ENCODE data around the gene TRMT10C.
A peak's percentile ranks its signal among the peaks of the same experiment; 100 is the strongest.
"Not testable (repeated sequence)": the region's sequence is repeated elsewhere in the genome, so short reads cannot be mapped to it uniquely, and the experiment has no call there.

Gene TRMT10C

DNA sequence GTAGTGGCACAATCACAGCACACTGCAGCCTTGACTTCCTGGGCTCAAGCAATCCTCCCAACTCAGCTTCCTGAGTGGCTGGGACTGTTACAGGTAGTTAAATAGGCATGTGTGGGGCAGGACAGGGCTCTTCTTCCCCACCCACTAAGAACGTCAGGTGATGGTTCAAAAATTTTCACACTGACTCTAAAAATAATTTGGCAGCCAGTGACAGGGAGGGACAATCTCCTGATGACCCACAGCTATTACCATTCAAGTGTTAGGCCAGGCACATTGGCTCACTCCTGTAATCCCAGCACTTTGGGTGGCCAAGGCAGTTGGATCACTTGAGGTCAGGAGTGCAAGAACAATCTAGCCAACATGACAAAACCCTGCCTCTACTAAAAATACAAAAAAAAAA lies 12.2 kb upstream of the TRMT10C start:
- DNase-seq: no peak

DNA sequence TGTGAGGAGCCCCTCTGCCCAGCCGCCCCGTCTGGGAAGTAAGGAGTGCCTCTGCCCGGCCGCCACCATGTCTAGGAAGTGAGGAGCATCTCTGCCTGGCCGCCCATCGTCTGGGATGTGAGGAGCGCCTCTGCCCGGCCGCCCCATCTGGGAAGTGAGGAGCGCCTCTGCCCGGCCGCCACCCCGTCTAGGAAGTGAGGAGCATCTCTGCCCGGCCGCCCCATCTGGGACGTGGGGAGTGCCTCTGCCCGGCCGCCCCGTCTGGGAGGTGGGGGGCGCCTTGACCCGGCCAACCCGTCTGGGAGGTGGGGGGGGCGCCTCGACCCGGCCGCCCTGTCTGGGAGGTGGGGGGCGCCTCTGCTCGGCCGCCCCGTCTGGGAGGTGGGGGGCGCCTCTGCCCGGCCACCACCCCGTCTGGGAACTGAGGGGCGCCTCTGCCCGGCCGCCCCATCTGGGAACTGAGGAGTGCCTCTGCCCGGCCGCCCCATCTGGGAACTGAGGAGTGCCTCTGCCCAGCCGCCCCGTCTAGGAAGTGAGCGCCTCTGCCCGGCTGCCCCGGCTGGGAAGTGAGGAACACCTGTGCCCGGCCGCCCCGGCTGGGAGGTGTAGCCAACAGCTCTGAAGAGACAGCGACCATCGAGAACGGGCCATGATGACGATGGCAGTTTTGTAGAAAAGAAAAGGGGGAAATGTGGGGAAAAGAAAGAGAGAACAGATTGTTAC lies 10.1 kb upstream of the TRMT10C start:
- DNase-seq: not testable (repeated sequence)

- not testable (repeated sequence) for DNase-seq
These were observed 8.3 kb upstream of the TRMT10C start for GRCh38 chr3:101553381-101553780.

GRCh38 chr3:101556064-101556463 lies 5.6 kb upstream of the TRMT10C start:
- no peak for DNase-seq

DNA sequence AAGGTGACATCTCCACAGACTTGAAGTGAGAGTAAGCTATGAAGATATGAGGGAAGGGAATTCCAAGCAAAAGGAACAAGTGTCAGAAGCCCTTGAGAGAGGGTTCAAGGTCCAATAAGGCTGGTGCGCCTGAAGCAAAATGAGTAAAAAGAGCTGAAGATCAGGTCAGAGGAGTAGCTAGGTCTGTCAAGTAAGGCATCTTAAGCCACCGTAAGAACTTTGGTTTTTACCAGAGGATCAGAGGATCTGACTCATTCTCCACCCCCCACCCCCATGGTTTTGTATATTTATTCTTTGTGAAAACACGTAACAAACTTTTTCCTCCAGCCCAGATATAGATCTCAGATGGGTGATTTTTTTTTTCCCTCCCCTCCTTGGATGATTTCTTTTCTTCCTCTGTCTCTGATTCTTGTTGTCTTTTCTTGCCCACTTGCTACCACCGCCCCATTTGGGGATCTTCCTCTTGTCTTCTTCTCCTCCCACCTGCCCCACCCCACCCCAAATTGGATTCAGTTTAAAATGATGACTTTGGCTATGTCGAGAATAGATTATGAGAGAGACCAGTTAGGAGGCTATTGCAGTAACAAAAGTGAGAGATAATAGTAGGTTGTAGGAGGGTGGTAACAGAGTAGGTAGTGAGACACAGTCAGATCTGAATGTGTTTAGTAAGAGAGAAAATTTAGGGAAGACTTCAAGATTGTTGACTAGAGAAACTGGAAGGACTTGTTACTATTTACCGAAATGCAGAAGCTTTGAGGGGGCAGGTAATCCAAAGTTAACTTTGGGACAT lies 6.1 kb downstream of the TRMT10C start:
- DNase-seq: no peak

DNA sequence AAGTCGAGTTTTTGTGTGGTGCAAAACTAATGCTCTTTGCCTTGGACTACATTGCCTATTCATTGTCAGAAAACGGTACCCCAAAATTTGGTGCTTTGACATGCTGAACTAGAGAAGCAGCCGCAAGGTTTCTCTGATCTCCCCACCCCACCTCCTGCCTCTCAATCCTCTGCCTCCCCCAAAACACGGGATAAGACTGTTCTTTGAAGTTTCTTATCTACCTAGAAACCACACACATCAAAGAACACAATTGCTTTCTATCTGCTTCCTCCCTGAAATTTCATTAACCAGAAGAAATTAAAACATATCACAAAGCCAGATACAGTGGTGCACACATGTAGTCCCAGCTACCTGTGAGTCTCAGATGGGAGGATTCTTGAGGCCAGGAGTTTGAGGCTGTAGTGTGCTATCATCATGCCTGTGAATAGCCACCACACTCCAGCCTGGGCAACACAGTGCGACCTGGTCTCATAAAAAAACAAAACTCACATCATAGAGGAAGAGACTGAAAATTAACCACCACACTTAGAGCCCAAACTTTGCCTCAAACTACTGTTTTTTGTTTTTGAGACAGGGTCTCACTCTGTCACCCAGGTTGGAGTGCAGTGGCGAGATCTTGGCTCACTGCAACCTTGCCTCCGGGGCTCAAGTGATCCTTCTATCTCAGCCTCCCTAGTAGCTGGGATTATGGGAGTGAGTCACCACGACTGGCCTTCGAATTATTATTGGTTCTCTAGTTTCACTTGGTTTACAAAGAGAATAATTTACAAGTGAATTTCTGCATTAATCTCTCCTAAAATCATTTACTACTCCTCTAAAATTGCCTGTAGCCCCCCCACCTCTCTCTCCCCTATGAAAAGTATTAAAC lies 9.6 kb downstream of the TRMT10C start:
- no peak for DNase-seq

- peak; percentile 97 for DNase-seq
These were observed 12.1 kb downstream of the TRMT10C start, which contains the start of gene PCNP for GRCh38 chr3:101573449-101574387. Gene PCNP, plus strand, starts transcription at chr3:101574180. Its CDS starts 36 bp downstream, at chr3:101574216.

DNA sequence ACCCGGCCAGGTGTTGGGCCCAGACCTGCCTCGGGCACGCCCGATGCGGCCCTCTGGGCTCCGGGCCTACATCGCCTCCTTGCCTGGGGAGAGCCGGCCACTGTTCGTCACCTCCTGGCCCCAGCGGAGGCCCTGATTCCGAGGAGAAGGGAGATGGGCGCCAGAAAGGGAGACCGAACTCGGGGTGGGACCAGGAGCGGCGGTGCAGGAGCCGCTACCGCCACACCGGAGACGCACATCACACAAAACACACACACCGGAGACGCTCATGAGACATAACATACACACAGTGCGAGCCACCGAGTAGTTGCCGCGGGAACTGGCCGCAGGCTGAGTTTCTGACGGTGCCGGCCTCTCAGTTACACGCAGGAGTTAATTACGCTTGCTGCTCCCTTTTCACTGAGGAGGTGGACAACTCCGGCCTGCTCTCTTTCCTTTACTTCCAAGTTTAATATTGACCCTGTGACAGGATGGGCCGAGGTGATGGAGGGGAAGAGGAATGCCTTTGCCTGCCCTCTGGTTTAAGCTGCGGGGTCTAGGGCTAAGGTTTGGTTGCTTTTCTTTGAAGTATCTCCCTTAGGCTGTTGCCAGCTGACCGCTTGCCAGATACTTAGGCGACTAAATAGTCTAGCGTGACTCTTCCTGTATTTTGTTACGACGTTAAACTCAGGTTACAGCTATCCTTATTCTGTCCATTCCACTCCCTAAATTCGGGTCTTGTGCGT lies 12.9 kb downstream of the TRMT10C start:
- DNase-seq: peak; percentile 58

DNA sequence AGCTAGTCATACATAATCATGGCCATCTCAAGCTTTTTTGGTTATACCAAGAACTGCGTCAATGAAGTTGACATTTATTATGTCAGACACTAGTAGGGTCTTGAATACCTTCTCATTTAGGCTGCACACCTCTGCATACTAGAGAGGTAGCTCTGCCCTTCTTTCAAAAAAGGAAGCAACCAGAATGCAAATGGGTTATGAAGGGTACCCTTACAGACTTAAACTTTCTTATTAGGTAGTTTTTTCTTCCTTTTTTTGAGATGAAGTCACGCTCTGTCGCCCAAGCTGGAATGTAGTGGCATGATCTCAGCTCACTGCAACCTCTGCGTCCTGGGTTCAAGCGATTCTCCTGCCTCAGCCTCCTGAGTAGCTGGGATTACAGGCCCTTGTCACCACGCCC lies 15.6 kb downstream of the TRMT10C start:
- no peak for DNase-seq

DNA sequence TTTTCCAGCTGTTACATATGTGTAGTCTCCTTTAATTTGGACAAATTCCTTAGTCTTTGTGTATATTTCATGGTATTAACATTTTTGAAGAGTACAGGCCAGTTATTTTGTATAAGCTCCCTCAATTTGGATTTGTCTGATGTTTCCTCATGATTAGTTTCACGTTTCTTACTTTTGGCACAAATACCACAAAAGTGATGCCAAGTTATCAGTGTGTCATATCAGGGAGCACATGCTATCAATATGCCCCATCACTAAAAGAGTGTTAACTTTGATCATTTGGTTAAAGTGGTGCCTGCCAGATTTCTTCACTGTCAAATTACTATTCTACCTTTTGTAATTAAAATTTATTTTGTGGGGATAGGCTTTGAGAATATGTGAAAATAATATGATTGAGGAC lies 26.9 kb downstream of the TRMT10C start:
- no peak for DNase-seq

GRCh38 chr3:101591071-101591470 lies 29.4 kb downstream of the TRMT10C start:
- DNase-seq: no peak

DNA sequence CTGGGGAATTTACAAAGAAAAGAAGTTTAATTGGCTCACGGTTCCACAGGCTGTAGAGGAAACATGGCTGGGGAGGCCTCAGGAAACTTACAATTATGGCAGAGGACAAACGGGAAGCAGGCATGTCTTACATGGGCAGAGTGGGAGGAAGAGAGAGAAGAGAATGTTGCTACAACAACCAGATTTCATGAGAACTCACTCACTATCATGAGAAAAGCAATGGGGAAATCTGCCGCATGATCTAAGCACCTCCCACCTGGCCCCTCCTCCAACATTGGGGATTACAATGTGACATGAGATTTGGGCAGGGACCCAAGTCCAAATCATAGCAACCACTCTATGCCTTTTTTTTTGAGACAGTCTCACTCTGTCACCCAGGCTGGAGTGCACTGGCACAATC lies 41.1 kb downstream of the TRMT10C start:
- DNase-seq: no peak

- no peak for DNase-seq
These were observed 41.5 kb downstream of the TRMT10C start for GRCh38 chr3:101603184-101603583.

DNA sequence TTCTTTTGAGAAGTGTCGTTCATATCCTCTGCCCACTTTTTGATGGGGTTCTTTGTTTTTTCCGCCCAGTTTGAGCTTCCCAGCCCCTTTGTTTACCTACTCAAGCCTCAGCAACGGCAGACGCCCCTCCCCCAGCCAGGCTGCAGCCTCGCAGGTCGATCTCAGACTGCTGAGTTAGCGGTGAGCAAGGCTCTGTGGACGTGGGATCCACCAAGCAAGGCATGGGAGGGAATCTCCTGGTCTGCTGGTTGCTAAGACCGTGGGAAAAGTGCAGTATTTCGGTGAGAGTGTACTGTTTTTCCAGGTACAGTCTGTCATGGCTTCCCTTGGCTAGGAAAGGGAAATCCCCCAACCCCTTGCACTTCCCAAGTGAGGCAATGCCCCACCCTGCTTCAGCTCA lies 43.7 kb downstream of the TRMT10C start:
- DNase-seq: not testable (repeated sequence)

DNA sequence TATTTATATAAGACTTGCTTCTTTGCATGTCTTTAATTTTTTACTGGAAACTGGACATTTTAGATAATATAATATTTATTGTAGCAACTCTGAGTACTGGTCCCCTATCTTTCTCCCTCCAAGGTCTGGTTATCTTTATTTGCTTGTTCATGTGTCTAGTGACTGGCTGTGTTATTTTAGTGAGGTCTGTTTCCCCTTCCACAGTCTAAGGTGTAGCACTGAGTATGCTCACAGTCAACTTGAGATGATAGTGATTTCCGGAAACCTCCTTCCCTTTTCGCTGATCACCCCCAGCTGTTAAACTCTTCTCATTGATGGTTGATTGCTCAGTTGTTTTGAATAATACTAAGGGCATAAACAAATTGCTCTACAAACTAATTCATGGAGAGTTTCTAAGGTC lies 49.4 kb downstream of the TRMT10C start:
- no peak for DNase-seq

- not testable (repeated sequence) for DNase-seq
These were observed 51.3 kb downstream of the TRMT10C start for GRCh38 chr3:101613014-101613413.

DNA sequence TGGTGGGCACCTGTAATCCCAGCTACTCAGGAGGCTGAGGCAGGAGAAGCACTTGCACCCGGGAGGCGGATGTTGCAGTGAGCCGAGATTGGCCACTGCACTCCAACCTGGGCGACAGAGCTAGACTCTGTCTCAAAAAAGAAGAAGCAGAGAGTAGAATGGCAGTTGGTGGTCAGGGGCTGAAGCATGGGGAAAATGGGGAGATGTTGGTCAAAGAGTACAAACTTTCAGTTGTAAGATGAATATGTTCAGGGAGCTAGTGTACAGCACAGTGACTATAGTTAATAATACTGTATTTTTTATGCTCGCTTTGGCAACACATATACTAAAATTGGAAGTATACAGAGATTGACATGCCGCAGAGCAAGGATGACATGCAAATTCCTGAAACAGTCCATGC lies 53.9 kb downstream of the TRMT10C start:
- DNase-seq: no peak

All from NCI-H345 (cell line).